ENCODE data around the gene CBX5.
"Not testable (repeated sequence)": the region's sequence is repeated elsewhere in the genome, so short reads cannot be mapped to it uniquely, and the experiment has no call there.

The CBX5 gene

GRCh38 chr12:54262403-54262925, 17.5 kb downstream of the CBX5 start:
- no peak for DNase-seq

- no peak for DNase-seq
These were observed 18.0 kb downstream of the CBX5 start for GRCh38 chr12:54261815-54262402.

GRCh38 chr12:54259194-54260011, 20.5 kb downstream of the CBX5 start:
- peak; percentile 87 for DNase-seq

- no peak for DNase-seq
These were observed 21.7 kb downstream of the CBX5 start for GRCh38 chr12:54258201-54258681.

- no peak for DNase-seq
These were observed 22.6 kb downstream of the CBX5 start for GRCh38 chr12:54257332-54257731.

GRCh38 chr12:54253240-54253639, 26.7 kb downstream of the CBX5 start:
- no peak for DNase-seq

GRCh38 chr12:54251667-54252284, 28.1 kb downstream of the CBX5 start:
- DNase-seq: peak; percentile 11

- DNase-seq: no peak
These were observed 30.4 kb downstream of the CBX5 start for GRCh38 chr12:54249489-54249888.

- no peak for DNase-seq
These were observed 33.8 kb downstream of the CBX5 start for GRCh38 chr12:54246011-54246641.

GRCh38 chr12:54240971-54241588, 38.8 kb downstream of the CBX5 start:
- no peak for DNase-seq

GRCh38 chr12:54240129-54240528, 39.8 kb downstream of the CBX5 start:
- no peak for DNase-seq

GRCh38 chr12:54239620-54240019, 40.3 kb downstream of the CBX5 start:
- no peak for DNase-seq

- DNase-seq: no peak
These were observed 41.4 kb downstream of the CBX5 start for GRCh38 chr12:54238531-54238930.

GRCh38 chr12:54232790-54233189, 47.1 kb downstream of the CBX5 start:
- no peak for DNase-seq

- not testable (repeated sequence) for DNase-seq
These were observed 48.7 kb downstream of the CBX5 start for GRCh38 chr12:54231269-54231668.

- DNase-seq: no peak
These were observed 49.4 kb downstream of the CBX5 start for GRCh38 chr12:54230555-54230954.

- DNase-seq: no peak
These were observed 50.2 kb downstream of the CBX5 start for GRCh38 chr12:54229624-54230212.

- no peak for DNase-seq
These were observed 51.5 kb downstream of the CBX5 start for GRCh38 chr12:54228471-54228870.

GRCh38 chr12:54227927-54228326, 52.0 kb downstream of the CBX5 start:
- not testable (repeated sequence) for DNase-seq

GRCh38 chr12:54227376-54227775, 52.5 kb downstream of the CBX5 start:
- no peak for DNase-seq

- DNase-seq: no peak
These were observed 54.3 kb downstream of the CBX5 start for GRCh38 chr12:54225666-54226065.

GRCh38 chr12:54222609-54223008, 57.3 kb downstream of the CBX5 start:
- no peak for DNase-seq
